ENCODE data around the gene GOSR2.

GRCh38 chr17:46910179-46910927 lies 12.6 kb upstream of the GOSR2 start:
- TF ChIP-seq, protein P1, sequence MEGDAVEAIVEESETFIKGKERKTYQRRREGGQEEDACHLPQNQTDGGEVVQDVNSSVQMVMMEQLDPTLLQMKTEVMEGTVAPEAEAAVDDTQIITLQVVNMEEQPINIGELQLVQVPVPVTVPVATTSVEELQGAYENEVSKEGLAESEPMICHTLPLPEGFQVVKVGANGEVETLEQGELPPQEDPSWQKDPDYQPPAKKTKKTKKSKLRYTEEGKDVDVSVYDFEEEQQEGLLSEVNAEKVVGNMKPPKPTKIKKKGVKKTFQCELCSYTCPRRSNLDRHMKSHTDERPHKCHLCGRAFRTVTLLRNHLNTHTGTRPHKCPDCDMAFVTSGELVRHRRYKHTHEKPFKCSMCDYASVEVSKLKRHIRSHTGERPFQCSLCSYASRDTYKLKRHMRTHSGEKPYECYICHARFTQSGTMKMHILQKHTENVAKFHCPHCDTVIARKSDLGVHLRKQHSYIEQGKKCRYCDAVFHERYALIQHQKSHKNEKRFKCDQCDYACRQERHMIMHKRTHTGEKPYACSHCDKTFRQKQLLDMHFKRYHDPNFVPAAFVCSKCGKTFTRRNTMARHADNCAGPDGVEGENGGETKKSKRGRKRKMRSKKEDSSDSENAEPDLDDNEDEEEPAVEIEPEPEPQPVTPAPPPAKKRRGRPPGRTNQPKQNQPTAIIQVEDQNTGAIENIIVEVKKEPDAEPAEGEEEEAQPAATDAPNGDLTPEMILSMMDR (conservative IDR thresholded peaks at IDR 0.05), result no peak
- TF ChIP-seq EZH2 (IDR thresholded peaks at IDR 0.05; ENCODE audit: low read depth), result no peak
